Mesothelial cell of epicardium (in vitro differentiated cells): ENCODE results near the gene EFCAB5. TPM values are rescaled to one million over a fixed set of nuclear protein-coding genes. Genes with fewer than 3 reads are reported as not detected.
"Not testable (repeated sequence)": the region's sequence is repeated elsewhere in the genome, so short reads cannot be mapped to it uniquely, and the experiment has no call there.

Experiments used
- DNase-seq, 2 experiments: peaks; one replicate each; pipeline ENCODE4 v3.0.0; 2021; ENCODE audit warnings: low spot score in 2 of 2; ENCODE audit not compliant: unreplicated experiment in 2 of 2
- H3K27ac Mint-ChIP-seq: 2 replicates; pipeline ENCODE4 v1.8.0; 2021; ENCODE audit warnings: mixed read lengths
- H3K27me3 Mint-ChIP-seq: 2 replicates; pipeline ENCODE4 v1.8.0; 2021; ENCODE audit warnings: low read depth, mixed read lengths
- H3K36me3 Mint-ChIP-seq: 2 replicates; pipeline ENCODE4 v1.8.0; 2021; ENCODE audit warnings: mixed read lengths
- H3K4me1 Mint-ChIP-seq: 2 replicates; pipeline ENCODE4 v1.8.0; 2021; ENCODE audit warnings: mixed read lengths
- H3K4me3 Mint-ChIP-seq: 2 replicates; pipeline ENCODE4 v1.8.0; 2021; ENCODE audit warnings: mild to moderate bottlenecking, moderate library complexity, mixed read lengths
- H3K9me3 Mint-ChIP-seq: 2 replicates; pipeline ENCODE4 v1.8.0; 2021; ENCODE audit warnings: mixed read lengths
- CTCF ChIP-seq: fragments of 200-600 bp; sonication (generic); IDR thresholded peaks from one replicate; pipeline ENCODE4 v1.5.0; 2021; ENCODE audit warnings: antibody characterized with exemption; ENCODE audit not compliant: unreplicated experiment
- total RNA-seq: library from RNA; stranded (reverse); gene quantifications from 3 replicates; pipeline ENCODE4 v1.2.1, GENCODE V29; 2021

Gene EFCAB5
- total RNA-seq, 1 donor from 2014 or later = 0.58 TPM

GRCh38 chr17:30027676-30028075, 86.2 kb downstream of the EFCAB5 start:
- DNase-seq = no peak
- Mint-ChIP-seq H3K27me3 (peaks cover 4% of the 10 kb centered on the region), H3K36me3 (no peaks in the 10 kb centered on the region), H3K4me1 (no peaks in the 10 kb centered on the region), H3K9me3 (no peaks in the 10 kb centered on the region), H3K27ac (no peak overlapping the region), H3K4me3 (no peak overlapping the region)
- TF ChIP-seq CTCF = no peak

GRCh38 chr17:30031214-30031869, 89.9 kb downstream of the EFCAB5 start:
- Mint-ChIP-seq H3K4me3 (no peak overlapping the region), H3K27ac (no peak overlapping the region), H3K9me3 (no peaks in the 10 kb centered on the region), H3K27me3 (peaks cover 9% of the 10 kb centered on the region), H3K36me3 (no peaks in the 10 kb centered on the region), H3K4me1 (no peaks in the 10 kb centered on the region)
- no peak for TF ChIP-seq CTCF
- DNase-seq = no peak

- Mint-ChIP-seq H3K27ac (no peak overlapping the region), H3K27me3 (peaks cover 9% of the 10 kb centered on the region), H3K36me3 (no peaks in the 10 kb centered on the region), H3K4me1 (no peaks in the 10 kb centered on the region), H3K9me3 (peaks cover 13% of the 10 kb centered on the region), H3K4me3 (no peak overlapping the region)
- TF ChIP-seq CTCF = no peak
- no peak for DNase-seq
Measured at GRCh38 chr17:30035369-30035768, 93.9 kb downstream of the EFCAB5 start.

GRCh38 chr17:30040719-30041518, 99.5 kb downstream of the EFCAB5 start:
- not testable (repeated sequence) for H3K27me3 Mint-ChIP-seq, H3K36me3 Mint-ChIP-seq, H3K4me1 Mint-ChIP-seq, H3K4me3 Mint-ChIP-seq, DNase-seq, H3K27ac Mint-ChIP-seq
- peaks cover 33% of the 10 kb centered on the region for H3K9me3 Mint-ChIP-seq

GRCh38 chr17:30041551-30041950, 100.1 kb downstream of the EFCAB5 start:
- H3K4me3 Mint-ChIP-seq = no peak overlapping the region
- H3K9me3 Mint-ChIP-seq = peaks cover 33% of the 10 kb centered on the region
- H3K4me1 Mint-ChIP-seq = no peaks in the 10 kb centered on the region
- no peak overlapping the region for H3K27ac Mint-ChIP-seq
- H3K36me3 Mint-ChIP-seq = no peaks in the 10 kb centered on the region
- H3K27me3 Mint-ChIP-seq = peaks cover 4% of the 10 kb centered on the region
- no peak for DNase-seq
- no peak for TF ChIP-seq CTCF

- Mint-ChIP-seq H3K27ac (no peak overlapping the region), H3K27me3 (peaks cover 25% of the 10 kb centered on the region), H3K4me3 (no peak overlapping the region), H3K9me3 (peaks cover 34% of the 10 kb centered on the region), H3K4me1 (no peaks in the 10 kb centered on the region), H3K36me3 (peaks cover 10% of the 10 kb centered on the region)
- no peak for TF ChIP-seq CTCF
- DNase-seq = no peak
Measured at GRCh38 chr17:30062372-30062771, 120.9 kb downstream of the EFCAB5 start.
